Right atrium auricular region (tissue), 2 donors: Measurements from ENCODE around the gene KIF4A. TPM values are rescaled to one million over a fixed set of nuclear protein-coding genes. Genes with fewer than 3 reads are reported as not detected.

Source experiments
- DNase-seq: peaks from one replicate; pipeline ENCODE4 v3.0.0-alpha.2; 2019; ENCODE audit warnings: low spot score
- H3K27ac ChIP-seq, 2 donors: fragments of 200-600 bp; sonication (generic); 1 replicate in 1 of 2; 2 replicates in 1 of 2; pipeline ENCODE4 v1.5.1; 2016 to 2019
- H3K27me3 ChIP-seq, 2 donors: fragments of 200-600 bp; sonication (generic); one replicate each; pipeline versions ENCODE4 v1.5.1 to v1.6.0; 2017 to 2019
- H3K36me3 ChIP-seq: fragments of 200-600 bp; sonication (generic); one replicate; pipeline ENCODE4 v1.5.1; 2016
- H3K4me1 ChIP-seq, 2 donors: fragments of 200-600 bp; sonication (generic); one replicate each; pipeline versions ENCODE4 v1.5.1 to v1.6.0; 2017 to 2019
- H3K4me3 ChIP-seq, 2 donors: fragments of 200-600 bp; sonication (generic); 1 replicate in 1 of 2; 2 replicates in 1 of 2; pipeline ENCODE4 v1.5.1; 2017 to 2019; ENCODE audit warnings: mild to moderate bottlenecking in 1 of 2, moderate library complexity in 1 of 2
- H3K9me3 ChIP-seq, 2 donors: fragments of 200-600 bp; sonication (generic); one replicate each; pipeline ENCODE4 v1.5.1; 2019
- total RNA-seq, 2 donors: library from RNA; depleted of rRNA; stranded (reverse); fragments of >200 nt; gene quantifications; one replicate each; pipeline ENCODE4 v1.1.0, GENCODE V29; 2016
- TF ChIP-seq, protein P1 (sequence below), 2 donors: fragments of 200-600 bp; sonication (generic); IDR thresholded peaks; one replicate each; pipeline ENCODE4 v1.5.1; 2019; ENCODE audit warnings: antibody characterized with exemption in 2 of 2

The KIF4A gene
- total RNA-seq, 2 donors from 2014 or later: 0.08 to 0.41 TPM

DNA sequence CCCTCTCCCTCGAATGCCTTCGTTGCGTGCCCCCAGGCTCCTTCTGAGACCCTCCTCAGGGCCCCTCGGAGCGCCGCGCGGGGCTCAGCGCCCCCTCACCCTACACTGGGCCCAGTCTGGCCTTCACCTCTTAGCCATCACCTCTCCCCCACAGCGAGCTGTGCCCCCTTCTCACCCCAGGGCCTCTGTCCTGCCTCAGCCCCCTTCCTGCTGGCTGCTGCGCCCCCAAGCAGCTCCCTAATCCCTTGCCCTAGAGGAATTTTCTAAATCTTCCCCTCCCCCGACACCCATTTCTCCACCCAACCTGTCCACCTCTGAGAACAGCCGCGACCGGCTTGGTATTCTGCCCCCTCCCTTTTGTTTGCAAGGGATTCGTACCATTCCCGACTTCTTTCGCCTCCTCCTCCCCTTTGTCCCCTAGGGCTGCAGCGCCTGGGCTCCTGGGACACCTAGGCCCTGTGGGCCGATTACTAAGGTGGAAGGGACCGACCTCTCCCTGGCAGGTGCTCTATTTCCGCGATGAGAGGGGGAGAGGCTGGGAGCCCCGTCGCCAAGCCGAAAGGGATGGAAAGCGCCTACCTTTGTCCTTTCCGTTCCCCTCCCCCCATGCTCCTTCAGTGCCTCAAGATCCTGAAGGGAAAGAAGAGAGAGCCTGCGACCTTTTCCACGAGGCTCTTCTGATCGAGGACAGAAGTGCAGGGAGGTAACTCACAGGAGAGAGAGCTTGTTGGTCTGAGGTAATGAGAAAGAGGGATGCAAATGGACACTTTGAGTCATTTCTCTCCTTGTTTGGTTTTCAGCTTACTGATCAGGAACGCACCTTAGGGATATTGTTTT lies 165.7 kb downstream of the KIF4A start:
- peaks cover 0 to 8% of the 10 kb centered on the region in 2 donors for H3K4me1 ChIP-seq
- DNase-seq: no peak
- TF ChIP-seq, protein P1, sequence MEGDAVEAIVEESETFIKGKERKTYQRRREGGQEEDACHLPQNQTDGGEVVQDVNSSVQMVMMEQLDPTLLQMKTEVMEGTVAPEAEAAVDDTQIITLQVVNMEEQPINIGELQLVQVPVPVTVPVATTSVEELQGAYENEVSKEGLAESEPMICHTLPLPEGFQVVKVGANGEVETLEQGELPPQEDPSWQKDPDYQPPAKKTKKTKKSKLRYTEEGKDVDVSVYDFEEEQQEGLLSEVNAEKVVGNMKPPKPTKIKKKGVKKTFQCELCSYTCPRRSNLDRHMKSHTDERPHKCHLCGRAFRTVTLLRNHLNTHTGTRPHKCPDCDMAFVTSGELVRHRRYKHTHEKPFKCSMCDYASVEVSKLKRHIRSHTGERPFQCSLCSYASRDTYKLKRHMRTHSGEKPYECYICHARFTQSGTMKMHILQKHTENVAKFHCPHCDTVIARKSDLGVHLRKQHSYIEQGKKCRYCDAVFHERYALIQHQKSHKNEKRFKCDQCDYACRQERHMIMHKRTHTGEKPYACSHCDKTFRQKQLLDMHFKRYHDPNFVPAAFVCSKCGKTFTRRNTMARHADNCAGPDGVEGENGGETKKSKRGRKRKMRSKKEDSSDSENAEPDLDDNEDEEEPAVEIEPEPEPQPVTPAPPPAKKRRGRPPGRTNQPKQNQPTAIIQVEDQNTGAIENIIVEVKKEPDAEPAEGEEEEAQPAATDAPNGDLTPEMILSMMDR (IDR thresholded peaks at IDR 0.05): no peak
- peak overlapping the region; percentile 50 to 56 for H3K4me3 ChIP-seq
- peak overlapping the region; percentile 82 to 91 for H3K27ac ChIP-seq
- no peaks in the 10 kb centered on the region for H3K36me3 ChIP-seq
- H3K27me3 ChIP-seq: no peaks in the 10 kb centered on the region
- no peaks in the 10 kb centered on the region for H3K9me3 ChIP-seq

DNA sequence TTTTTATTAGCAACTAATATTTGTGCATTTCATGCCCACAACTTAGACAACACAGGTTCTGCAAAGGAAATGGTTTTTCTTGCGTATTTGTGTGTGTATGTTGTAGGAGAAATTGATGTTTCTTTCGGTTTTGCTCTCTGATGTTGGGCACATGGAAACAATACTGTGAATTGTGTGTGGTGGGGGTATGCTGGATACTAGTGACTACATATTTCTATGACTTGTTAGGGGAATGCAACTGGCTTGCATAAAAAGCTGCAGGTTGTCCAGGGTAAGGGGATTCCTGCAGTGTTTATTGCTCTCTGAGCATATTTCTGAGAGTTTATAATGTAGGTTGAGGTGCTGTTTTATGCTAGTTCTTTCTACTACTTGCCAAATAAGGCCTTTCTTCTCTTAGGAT lies 166.4 kb downstream of the KIF4A start:
- Histone ChIP-seq H3K27me3 (no peaks in the 10 kb centered on the region), H3K9me3 (no peaks in the 10 kb centered on the region), H3K36me3 (no peaks in the 10 kb centered on the region), H3K27ac (peak overlapping the region in 1 of 2 donors; percentile 91), H3K4me3 (peak overlapping the region; percentile 50 to 56), H3K4me1 (peaks cover 0 to 8% of the 10 kb centered on the region in 2 donors)
- DNase-seq: no peak
- TF ChIP-seq, protein P1 (IDR thresholded peaks at IDR 0.05): no peak

DNA sequence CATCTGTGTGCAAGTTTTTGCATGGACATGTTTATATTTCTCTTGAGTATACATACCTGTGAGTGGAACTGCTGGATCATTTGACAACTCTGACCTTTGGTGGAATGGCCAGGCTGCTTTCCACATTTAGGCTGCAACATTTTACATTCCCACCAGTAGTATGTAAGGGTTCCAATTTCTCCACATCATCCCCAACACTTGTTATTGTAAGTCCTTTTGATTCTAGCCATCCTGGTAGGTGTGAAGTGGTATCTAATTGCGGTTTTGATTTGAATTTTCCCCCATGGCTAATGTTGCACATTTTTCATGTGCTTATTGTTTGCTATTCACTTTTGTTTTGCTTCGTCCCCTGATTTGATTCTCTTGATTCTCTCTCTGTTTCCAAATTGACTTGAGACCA lies 171.1 kb downstream of the KIF4A start:
- Histone ChIP-seq H3K4me1 (no peaks in the 10 kb centered on the region), H3K36me3 (no peaks in the 10 kb centered on the region), H3K4me3 (no peak overlapping the region), H3K9me3 (no peaks in the 10 kb centered on the region), H3K27me3 (no peaks in the 10 kb centered on the region), H3K27ac (no peak overlapping the region)
- TF ChIP-seq, protein P1 (IDR thresholded peaks at IDR 0.05): no peak
- no peak for DNase-seq

DNA sequence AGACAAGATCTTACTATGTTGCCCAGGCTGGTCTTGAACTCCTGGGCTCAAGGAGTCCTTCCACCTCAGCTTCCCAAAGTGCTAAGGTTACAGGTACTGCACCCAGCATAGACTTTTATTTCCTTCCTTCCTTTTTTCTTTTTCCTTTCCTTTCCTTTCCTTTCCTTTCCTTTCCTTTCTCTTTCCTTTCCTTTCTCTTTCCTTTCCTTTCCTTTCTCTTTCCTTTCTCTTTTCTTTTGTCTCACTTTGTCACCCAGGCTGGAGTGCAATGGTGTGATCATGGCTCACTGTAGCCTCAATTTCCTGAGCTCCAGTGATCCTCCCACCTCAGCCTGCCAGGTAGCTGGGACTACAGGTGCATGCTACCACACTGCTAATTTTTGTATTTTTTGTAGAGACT lies 174.1 kb downstream of the KIF4A start:
- no peak for DNase-seq
- TF ChIP-seq, protein P1 (IDR thresholded peaks at IDR 0.05): no peak
- Histone ChIP-seq H3K27ac (no peak overlapping the region), H3K36me3 (no peaks in the 10 kb centered on the region), H3K4me1 (no peaks in the 10 kb centered on the region), H3K4me3 (no peak overlapping the region), H3K9me3 (no peaks in the 10 kb centered on the region), H3K27me3 (no peaks in the 10 kb centered on the region)

DNA sequence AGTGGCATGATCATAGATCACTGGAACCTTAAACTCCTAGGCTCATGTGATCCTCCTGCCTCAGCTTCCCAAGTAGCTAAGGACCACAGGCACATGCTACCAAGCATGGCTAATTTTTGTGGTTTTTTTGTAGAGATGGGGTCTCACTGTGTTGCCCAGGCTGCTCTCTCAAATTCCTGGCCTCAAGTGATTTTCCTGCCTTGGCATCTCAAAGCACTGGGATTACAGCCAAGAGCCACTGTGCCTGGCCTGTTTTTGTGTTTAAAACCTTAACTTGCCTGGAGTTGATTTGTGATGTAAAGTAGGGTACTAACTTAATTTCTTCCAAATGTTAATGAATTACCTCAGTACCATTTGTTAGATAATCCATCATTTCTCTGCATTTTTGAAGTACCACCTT lies 177.1 kb downstream of the KIF4A start:
- Histone ChIP-seq H3K36me3 (no peaks in the 10 kb centered on the region), H3K4me3 (no peak overlapping the region), H3K9me3 (no peaks in the 10 kb centered on the region), H3K27ac (no peak overlapping the region), H3K27me3 (no peaks in the 10 kb centered on the region), H3K4me1 (no peaks in the 10 kb centered on the region)
- TF ChIP-seq, protein P1 (IDR thresholded peaks at IDR 0.05): no peak
- DNase-seq: no peak
